ENCODE data around the gene FIP1L1.

Gene FIP1L1

DNA sequence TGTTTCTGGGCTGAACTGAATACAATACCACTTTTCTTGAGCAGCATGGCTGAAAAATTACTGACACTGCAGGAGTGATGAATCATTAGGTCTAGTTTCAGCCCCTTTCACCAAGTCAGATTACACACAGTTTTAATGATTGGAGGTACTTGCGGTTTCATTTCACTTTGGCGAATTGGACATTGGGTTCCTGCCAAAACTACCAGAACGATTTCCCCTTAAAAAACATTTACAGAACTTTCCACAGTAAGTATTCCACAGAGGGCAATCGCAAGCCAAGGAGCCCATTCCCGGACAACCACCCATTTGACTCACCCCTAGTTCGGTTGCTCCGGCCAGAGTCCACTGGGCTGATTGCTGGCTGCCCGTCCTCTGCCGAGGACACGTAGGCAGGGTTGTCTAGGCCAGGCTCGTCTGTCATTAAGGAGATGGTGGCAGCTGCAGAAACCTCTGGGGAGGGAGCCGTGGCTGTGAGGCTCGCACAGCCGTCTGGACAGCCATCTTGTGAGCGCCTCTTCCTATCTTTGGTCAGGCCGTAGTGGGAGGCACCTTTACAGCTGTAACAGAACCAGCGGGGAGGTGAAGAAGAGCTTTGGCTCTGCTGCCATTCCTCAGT is 130.3 kb downstream of the FIP1L1 start:
- DNase-seq, result no peak
- no CpG with 5 or more reads among the region's 17 CpGs for WGBS (ENCODE audit: extremely low coverage, insufficient coverage, low lambda C conversion rate)

DNA sequence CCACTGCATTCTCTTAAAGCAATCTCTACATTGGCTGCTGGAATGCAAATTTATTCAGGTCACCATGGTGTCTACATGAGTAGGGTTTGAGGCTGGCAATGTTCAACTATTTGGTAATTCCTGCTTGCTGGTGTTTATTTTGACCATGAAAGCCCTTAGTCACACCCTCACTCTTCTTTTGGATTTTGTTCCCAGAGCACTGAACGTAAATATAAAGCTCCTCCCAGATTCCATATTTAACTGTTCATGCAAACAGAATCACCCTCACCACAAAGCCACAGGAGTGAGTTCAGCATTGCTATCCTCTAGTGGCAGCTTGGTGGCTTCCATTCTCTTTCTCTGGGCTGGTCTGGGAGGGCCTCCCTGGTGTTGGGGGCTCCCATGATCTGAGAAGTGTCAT is 131.0 kb downstream of the FIP1L1 start:
- H4K8ac ChIP-seq (ENCODE audit: low read depth, low read length), result no peak overlapping the region
- H3K18ac ChIP-seq (ENCODE audit: low read length), result no peak overlapping the region
- H3K56ac ChIP-seq (ENCODE audit: low read length), result no peak overlapping the region
- no peaks in the 10 kb centered on the region for H3K79me2 ChIP-seq (ENCODE audit: control insufficient read depth, insufficient read depth, low read length)
- no peak overlapping the region for H3K27ac ChIP-seq (ENCODE audit: low read depth, low read length)
- H2BK15ac ChIP-seq (replicated peaks; ENCODE audit: low read depth), result no peak overlapping the region
- H3K27me3 ChIP-seq (ENCODE audit: insufficient read depth, low read length, poor library complexity), result no peaks in the 10 kb centered on the region
- H2BK120ac ChIP-seq (ENCODE audit: low read depth, low read length), result no peak overlapping the region
- H3K4me1 ChIP-seq (ENCODE audit: control insufficient read depth, low read depth, low read length), result no peaks in the 10 kb centered on the region
- H3K4me3 ChIP-seq (ENCODE audit: low read length), result no peak overlapping the region
- H3K79me1 ChIP-seq (ENCODE audit: low read length), result no peaks in the 10 kb centered on the region
- H3K9ac ChIP-seq (ENCODE audit: low read length), result no peak overlapping the region
- no peak for DNase-seq
- H4K5ac ChIP-seq (ENCODE audit: low read length), result no peak overlapping the region
- H3K4me2 ChIP-seq (ENCODE audit: low read length), result no peak overlapping the region
- no peak overlapping the region for H2AK5ac ChIP-seq (ENCODE audit: low read length)
- no CpG with 5 or more reads among the region's 1 CpG for WGBS (ENCODE audit: extremely low coverage, insufficient coverage, low lambda C conversion rate)
- no peaks in the 10 kb centered on the region for H3K36me3 ChIP-seq (ENCODE audit: control insufficient read depth, insufficient read depth, low read length)
- H2BK5ac ChIP-seq (ENCODE audit: low read length), result no peak overlapping the region
- H3K23ac ChIP-seq (ENCODE audit: low read length), result no peak overlapping the region
- H3K4ac ChIP-seq (ENCODE audit: low read depth, low read length), result no peak overlapping the region

More for the DNA sequence above, 130.3 kb downstream of the FIP1L1 start:
- H3K18ac ChIP-seq (ENCODE audit: low read length), result peak overlapping the region; percentile 32
- no peak overlapping the region for H4K5ac ChIP-seq (ENCODE audit: low read length)
- H2BK15ac ChIP-seq (replicated peaks; ENCODE audit: low read depth), result no peak overlapping the region
- H3K36me3 ChIP-seq (ENCODE audit: control insufficient read depth, insufficient read depth, low read length), result no peaks in the 10 kb centered on the region
- H4K8ac ChIP-seq (ENCODE audit: low read depth, low read length), result no peak overlapping the region
- H3K27ac ChIP-seq (ENCODE audit: low read depth, low read length), result no peak overlapping the region
- no peak overlapping the region for H3K9ac ChIP-seq (ENCODE audit: low read length)
- no peak overlapping the region for H3K4me3 ChIP-seq (ENCODE audit: low read length)
- H3K4ac ChIP-seq (ENCODE audit: low read depth, low read length), result no peak overlapping the region
- no peak overlapping the region for H3K4me2 ChIP-seq (ENCODE audit: low read length)
- no peak overlapping the region for H2BK120ac ChIP-seq (ENCODE audit: low read depth, low read length)
- H3K4me1 ChIP-seq (ENCODE audit: control insufficient read depth, low read depth, low read length), result no peaks in the 10 kb centered on the region
- no peaks in the 10 kb centered on the region for H3K27me3 ChIP-seq (ENCODE audit: insufficient read depth, low read length, poor library complexity)
- H3K79me1 ChIP-seq (ENCODE audit: low read length), result no peaks in the 10 kb centered on the region
- no peak overlapping the region for H2BK5ac ChIP-seq (ENCODE audit: low read length)
- no peak overlapping the region for H3K23ac ChIP-seq (ENCODE audit: low read length)
- H3K56ac ChIP-seq (ENCODE audit: low read length), result no peak overlapping the region
- H3K79me2 ChIP-seq (ENCODE audit: control insufficient read depth, insufficient read depth, low read length), result no peaks in the 10 kb centered on the region
- H2AK5ac ChIP-seq (ENCODE audit: low read length), result no peak overlapping the region

DNA sequence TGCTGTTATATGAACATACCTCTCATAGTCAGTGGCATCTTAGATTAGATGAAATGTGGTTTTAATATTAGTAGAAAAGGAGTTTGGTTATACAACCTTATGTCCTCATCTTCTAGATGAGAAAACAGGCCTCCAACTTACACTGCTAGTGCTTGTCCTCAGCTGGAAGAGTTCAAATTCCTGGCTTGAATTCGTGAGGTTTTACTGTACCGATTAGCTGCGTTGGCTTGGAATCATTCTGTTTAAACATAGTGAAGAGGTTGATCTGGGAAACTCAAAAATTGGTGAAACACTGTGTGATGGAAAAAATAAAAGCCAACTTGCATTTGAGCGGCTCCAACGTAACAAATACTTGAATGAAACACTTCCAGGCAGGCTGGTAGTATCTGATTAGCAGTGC is 132.9 kb downstream of the FIP1L1 start:
- H3K27ac ChIP-seq (ENCODE audit: low read depth, low read length), result no peak overlapping the region
- no peaks in the 10 kb centered on the region for H3K4me1 ChIP-seq (ENCODE audit: control insufficient read depth, low read depth, low read length)
- H3K36me3 ChIP-seq (ENCODE audit: control insufficient read depth, insufficient read depth, low read length), result no peaks in the 10 kb centered on the region
- no peak overlapping the region for H2BK15ac ChIP-seq (replicated peaks; ENCODE audit: low read depth)
- no peak overlapping the region for H3K9ac ChIP-seq (ENCODE audit: low read length)
- H3K79me2 ChIP-seq (ENCODE audit: control insufficient read depth, insufficient read depth, low read length), result no peaks in the 10 kb centered on the region
- no peak overlapping the region for H4K8ac ChIP-seq (ENCODE audit: low read depth, low read length)
- no peak overlapping the region for H2BK5ac ChIP-seq (ENCODE audit: low read length)
- no peak overlapping the region for H3K56ac ChIP-seq (ENCODE audit: low read length)
- no peaks in the 10 kb centered on the region for H3K27me3 ChIP-seq (ENCODE audit: insufficient read depth, low read length, poor library complexity)
- H3K79me1 ChIP-seq (ENCODE audit: low read length), result no peaks in the 10 kb centered on the region
- H4K5ac ChIP-seq (ENCODE audit: low read length), result no peak overlapping the region
- DNase-seq, result no peak
- no peak overlapping the region for H3K4me2 ChIP-seq (ENCODE audit: low read length)
- no peak overlapping the region for H3K4me3 ChIP-seq (ENCODE audit: low read length)
- H3K4ac ChIP-seq (ENCODE audit: low read depth, low read length), result no peak overlapping the region
- WGBS (ENCODE audit: extremely low coverage, insufficient coverage, low lambda C conversion rate), result no CpG with 5 or more reads among the region's 5 CpGs
- H3K18ac ChIP-seq (ENCODE audit: low read length), result no peak overlapping the region
- H2BK120ac ChIP-seq (ENCODE audit: low read depth, low read length), result no peak overlapping the region
- H2AK5ac ChIP-seq (ENCODE audit: low read length), result no peak overlapping the region
- H3K23ac ChIP-seq (ENCODE audit: low read length), result no peak overlapping the region
